Activated CD8-positive, alpha-beta T cell treated with anti-CD3 and anti-CD28 coated beads for 36 hours (primary cell): ENCODE data around the gene CTNNA3. TPM values are rescaled to one million over a fixed set of nuclear protein-coding genes. Genes with fewer than 3 reads are reported as not detected.

Experiments
- ATAC-seq: fragments of 200-7000 bp; cut with Tn5 transposase; one replicate; pipeline ENCODE4 v1.10.0; 2021; ENCODE audit warnings: mild to moderate bottlenecking, moderate library complexity
- CTCF ChIA-PET: fragments of 350-600 bp; sonication (Branson Sonifier 250); formaldehyde crosslinking; loops from one replicate; lab custom pipeline; 2021; ENCODE audit warnings: antibody characterized with exemption; lab: Charles Lee
- POLR2A ChIA-PET: fragments of 350-600 bp; sonication (Branson Sonifier 250); formaldehyde crosslinking; loops from one replicate; lab custom pipeline; 2021; ENCODE audit warnings: antibody characterized with exemption; lab: Charles Lee
- DNase-seq: peaks from one replicate; pipeline ENCODE4 v3.0.0-alpha.2; 2020
- H3K27ac Mint-ChIP-seq: one replicate; pipeline ENCODE4 v1.8.0; 2021; ENCODE audit warnings: mild to moderate bottlenecking, mixed read lengths
- H3K27me3 Mint-ChIP-seq: one replicate; pipeline ENCODE4 v1.8.0; 2021; ENCODE audit warnings: mixed read lengths
- H3K36me3 Mint-ChIP-seq: one replicate; pipeline ENCODE4 v1.8.0; 2021; ENCODE audit warnings: low read depth, mixed read lengths
- H3K4me1 Mint-ChIP-seq: one replicate; pipeline ENCODE4 v1.8.0; 2021; ENCODE audit warnings: low read depth, mixed read lengths
- H3K4me3 Mint-ChIP-seq: one replicate; pipeline ENCODE4 v1.8.0; 2021; ENCODE audit warnings: mild to moderate bottlenecking, moderate library complexity, mixed read lengths
- H3K9me3 Mint-ChIP-seq: one replicate; pipeline ENCODE4 v1.8.0; 2021; ENCODE audit warnings: mixed read lengths
- CTCF ChIP-seq: fragments of 200-600 bp; IDR thresholded peaks from one replicate; pipeline ENCODE4 v1.8.0; 2022; ENCODE audit warnings: antibody characterized with exemption, mild to moderate bottlenecking
- intact Hi-C: fragments of 100-400 bp; cut with micrococcal nuclease; formaldehyde crosslinking; loops from one replicate; pipeline ENCODE4 v1.10.0; 2022
- total RNA-seq, 2 experiments: library from RNA; stranded (reverse); gene quantifications; one replicate each; pipeline ENCODE4 v1.2.3, GENCODE V29; 2021

Gene CTNNA3
- total RNA-seq, 2 experiments from 2014 or later, result not detected

GRCh38 chr10:67608001-67608400 is 88.0 kb downstream of the CTNNA3 start:
- no peak for DNase-seq
- Mint-ChIP-seq H3K27me3 (peaks cover 4% of the 10 kb centered on the region), H3K4me3 (no peak overlapping the region), H3K9me3 (no peaks in the 10 kb centered on the region), H3K4me1 (peaks cover 28% of the 10 kb centered on the region), H3K27ac (no peak overlapping the region), H3K36me3 (no peaks in the 10 kb centered on the region)
- ChIA-PET POLR2A (no interaction called here), CTCF (interaction anchor here (0.9 kb wide), 1 partner anchor 172 kb away, joined by 3 read pairs; no protein-coding TSS in a partner anchor)
- intact Hi-C loops, result no loop called here
- no peak for ATAC-seq
- no peak for TF ChIP-seq CTCF

GRCh38 chr10:67607472-67607871 is 88.5 kb downstream of the CTNNA3 start:
- Mint-ChIP-seq H3K27me3 (peaks cover 4% of the 10 kb centered on the region), H3K4me1 (peaks cover 22% of the 10 kb centered on the region), H3K4me3 (no peak overlapping the region), H3K9me3 (no peaks in the 10 kb centered on the region), H3K27ac (no peak overlapping the region), H3K36me3 (no peaks in the 10 kb centered on the region)
- ChIA-PET CTCF (no interaction called here), POLR2A (no interaction called here)
- intact Hi-C loops, result no loop called here
- TF ChIP-seq CTCF, result no peak
- DNase-seq (peak; percentile 19), ATAC-seq (peak; percentile 94)

GRCh38 chr10:67606572-67606971 is 89.4 kb downstream of the CTNNA3 start:
- H3K36me3 Mint-ChIP-seq, result no peaks in the 10 kb centered on the region
- H3K4me3 Mint-ChIP-seq, result no peak overlapping the region
- intact Hi-C loops, result no loop called here
- H3K9me3 Mint-ChIP-seq, result no peaks in the 10 kb centered on the region
- ChIA-PET CTCF (interaction anchor here (0.9 kb wide), 1 partner anchor 10 kb away, joined by 3 read pairs; no protein-coding TSS in a partner anchor), POLR2A (no interaction called here)
- DNase-seq (no peak), ATAC-seq (no peak)
- peaks cover 14% of the 10 kb centered on the region for H3K4me1 Mint-ChIP-seq
- H3K27me3 Mint-ChIP-seq, result peaks cover 4% of the 10 kb centered on the region
- H3K27ac Mint-ChIP-seq, result no peak overlapping the region
- TF ChIP-seq CTCF, result no peak

GRCh38 chr10:67603701-67604100 is 92.3 kb downstream of the CTNNA3 start:
- H3K27me3 Mint-ChIP-seq, result peaks cover 4% of the 10 kb centered on the region
- ChIA-PET CTCF (no interaction called here), POLR2A (no interaction called here)
- DNase-seq (no peak), ATAC-seq (no peak)
- peaks cover 14% of the 10 kb centered on the region for H3K4me1 Mint-ChIP-seq
- no peaks in the 10 kb centered on the region for H3K9me3 Mint-ChIP-seq
- TF ChIP-seq CTCF, result no peak
- no peak overlapping the region for H3K4me3 Mint-ChIP-seq
- intact Hi-C loops, result no loop called here
- no peak overlapping the region for H3K27ac Mint-ChIP-seq
- no peaks in the 10 kb centered on the region for H3K36me3 Mint-ChIP-seq

GRCh38 chr10:67603086-67603485 is 92.9 kb downstream of the CTNNA3 start:
- Mint-ChIP-seq H3K27ac (no peak overlapping the region), H3K4me3 (no peak overlapping the region), H3K36me3 (no peaks in the 10 kb centered on the region), H3K4me1 (peaks cover 14% of the 10 kb centered on the region), H3K27me3 (peaks cover 10% of the 10 kb centered on the region), H3K9me3 (no peaks in the 10 kb centered on the region)
- no peak for ATAC-seq
- CTCF ChIA-PET, result no interaction called here
- intact Hi-C loops, result no loop called here
- TF ChIP-seq CTCF, result no peak
- POLR2A ChIA-PET, result no interaction called here
- DNase-seq, result no peak
